Effector CD8-positive, alpha-beta T cell (primary cell): ENCODE data around the gene OPA1.

Experiments used
- DNase-seq: peaks from one replicate; lab custom pipeline; 2025; lab: John Stamatoyannopoulos, UW

OPA1 gene

DNA sequence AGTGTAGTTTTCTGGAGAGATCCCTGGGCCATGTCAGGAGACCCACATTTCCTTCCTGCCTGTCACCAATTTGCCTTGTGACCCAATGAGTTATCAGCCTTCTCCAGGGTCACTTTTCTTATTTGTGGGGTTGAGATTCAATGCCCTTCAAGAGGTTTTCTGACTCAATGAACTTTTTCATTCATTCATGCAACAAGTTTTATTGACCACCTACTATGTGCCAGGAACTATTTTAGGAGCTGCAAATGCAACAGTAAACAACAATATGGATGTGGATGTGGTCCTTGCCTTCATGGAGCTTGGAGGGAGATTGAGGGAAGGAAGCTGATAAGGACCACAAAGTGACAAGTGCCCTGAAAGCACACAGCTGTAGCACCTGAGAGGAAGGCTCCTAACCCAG, 142.8 kb downstream of the OPA1 start:
- DNase-seq: no peak

DNA sequence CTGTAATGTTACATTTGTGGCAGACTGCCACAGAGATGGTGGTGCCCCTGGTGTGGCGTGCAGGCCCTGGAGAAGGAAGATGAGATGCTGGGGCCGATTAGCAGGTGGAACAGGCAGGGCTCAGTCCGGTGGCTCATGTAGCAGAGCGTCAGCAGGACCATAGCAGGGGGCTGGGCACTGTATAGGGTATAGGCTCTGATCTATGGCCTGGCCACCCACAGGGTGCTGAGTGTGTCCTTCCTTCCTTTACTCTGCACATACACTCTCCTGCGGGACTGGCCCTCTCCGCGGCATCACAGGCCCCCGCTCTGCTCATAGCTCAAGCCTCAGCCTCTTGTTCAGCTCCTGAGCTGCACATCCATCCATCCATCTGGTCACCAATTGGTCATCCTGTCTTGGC, 143.6 kb downstream of the OPA1 start:
- DNase-seq: no peak

DNA sequence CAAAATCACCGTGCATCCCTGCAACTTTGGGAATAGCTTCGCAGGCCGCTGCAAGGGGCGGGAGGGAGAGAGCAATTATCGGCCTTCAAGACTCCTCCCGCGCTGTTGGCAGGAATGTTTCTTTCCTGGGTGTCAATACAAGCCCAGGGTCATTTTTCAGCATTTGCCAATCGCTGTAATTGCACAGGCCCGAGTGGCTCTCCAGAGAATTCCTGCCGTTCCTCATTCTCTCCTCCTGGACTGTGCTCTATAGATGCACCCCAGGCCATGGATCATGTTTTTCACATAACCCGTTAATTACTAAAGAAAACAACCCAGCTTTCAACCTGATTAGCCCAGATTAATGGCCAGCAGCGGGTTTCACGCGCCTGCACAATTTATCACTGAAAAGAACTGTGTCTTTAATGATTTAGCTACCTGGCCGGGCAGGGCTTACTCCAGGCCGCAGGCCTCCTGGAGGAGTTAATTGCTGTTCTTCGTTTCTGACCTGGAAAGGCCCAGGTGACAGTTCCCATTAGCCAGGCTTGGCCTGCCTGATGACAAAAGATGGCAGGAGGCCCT, 144.3 kb downstream of the OPA1 start:
- DNase-seq: no peak

DNA sequence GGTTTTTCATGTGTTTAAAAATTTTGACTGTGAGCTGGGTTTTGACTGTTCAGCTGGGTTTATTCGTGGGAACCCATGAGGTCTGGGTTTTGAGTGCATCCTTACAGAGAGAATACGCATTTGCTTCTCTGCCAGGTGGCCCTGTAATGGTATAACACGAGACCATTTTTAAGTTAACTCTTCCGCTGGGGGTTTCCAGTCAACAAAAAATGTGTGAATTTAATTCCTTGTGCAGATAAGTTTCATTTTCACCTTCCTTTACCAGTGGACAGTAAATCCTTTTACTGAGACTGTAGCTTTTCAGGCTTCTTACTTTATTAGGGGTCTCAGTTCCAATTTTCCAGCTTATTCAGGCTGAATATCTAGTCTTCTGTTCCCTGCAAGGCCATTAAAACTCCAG, 149.6 kb downstream of the OPA1 start:
- no peak for DNase-seq

DNA sequence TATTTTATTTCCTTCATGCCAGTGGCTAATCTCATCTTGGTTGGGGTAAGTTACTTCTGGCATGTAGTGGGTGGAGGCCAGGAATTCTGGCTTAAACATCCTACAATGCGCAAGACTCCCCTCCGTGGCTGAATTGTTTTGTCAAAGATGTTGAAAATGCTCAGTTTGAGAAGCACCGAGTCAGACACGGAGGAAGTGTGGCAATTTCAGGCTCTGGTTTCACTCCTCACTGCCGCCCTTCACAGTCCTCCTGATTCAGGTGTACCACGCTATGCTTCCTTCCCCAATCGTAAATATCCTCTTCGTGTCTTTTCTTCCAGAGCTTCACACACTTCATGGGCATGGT, 150.7 kb downstream of the OPA1 start:
- no peak for DNase-seq

DNA sequence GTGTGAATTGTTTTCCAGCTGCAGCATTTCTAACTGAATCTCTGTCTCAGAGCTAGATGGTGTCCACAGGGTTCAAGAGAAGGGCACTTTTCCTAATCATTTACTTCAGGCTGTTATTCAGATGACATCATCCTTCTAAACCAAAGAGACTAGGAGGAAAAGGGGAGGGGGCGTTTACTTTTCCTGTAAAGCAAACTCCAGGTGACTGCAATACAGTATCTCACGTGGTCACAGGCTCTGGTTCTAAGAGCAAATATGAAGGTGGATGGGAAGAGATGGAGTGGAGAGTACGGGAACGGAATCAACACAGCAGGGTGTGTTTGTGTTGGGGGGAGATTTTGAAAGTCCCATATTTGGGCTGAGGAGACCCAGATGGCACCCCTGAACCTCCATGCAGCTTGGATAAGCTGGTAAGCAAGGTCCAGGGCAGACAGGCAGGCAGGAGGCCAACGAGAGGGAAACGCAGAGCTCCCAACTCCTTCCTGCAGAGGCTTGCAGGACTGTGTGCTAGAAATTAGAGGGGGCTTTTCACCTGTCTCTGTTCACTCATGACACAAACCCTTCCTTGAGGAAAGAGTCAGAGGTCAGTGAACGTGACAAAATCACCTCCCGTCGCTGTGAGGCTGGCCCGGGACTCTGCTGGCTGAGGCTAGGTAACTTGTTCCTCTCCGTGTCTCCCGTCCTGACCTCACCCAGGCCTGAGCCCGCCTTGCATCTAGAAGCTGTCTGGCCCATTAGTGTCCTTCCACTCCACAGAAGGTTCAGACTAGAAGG, 151.2 kb downstream of the OPA1 start:
- DNase-seq: no peak

DNA sequence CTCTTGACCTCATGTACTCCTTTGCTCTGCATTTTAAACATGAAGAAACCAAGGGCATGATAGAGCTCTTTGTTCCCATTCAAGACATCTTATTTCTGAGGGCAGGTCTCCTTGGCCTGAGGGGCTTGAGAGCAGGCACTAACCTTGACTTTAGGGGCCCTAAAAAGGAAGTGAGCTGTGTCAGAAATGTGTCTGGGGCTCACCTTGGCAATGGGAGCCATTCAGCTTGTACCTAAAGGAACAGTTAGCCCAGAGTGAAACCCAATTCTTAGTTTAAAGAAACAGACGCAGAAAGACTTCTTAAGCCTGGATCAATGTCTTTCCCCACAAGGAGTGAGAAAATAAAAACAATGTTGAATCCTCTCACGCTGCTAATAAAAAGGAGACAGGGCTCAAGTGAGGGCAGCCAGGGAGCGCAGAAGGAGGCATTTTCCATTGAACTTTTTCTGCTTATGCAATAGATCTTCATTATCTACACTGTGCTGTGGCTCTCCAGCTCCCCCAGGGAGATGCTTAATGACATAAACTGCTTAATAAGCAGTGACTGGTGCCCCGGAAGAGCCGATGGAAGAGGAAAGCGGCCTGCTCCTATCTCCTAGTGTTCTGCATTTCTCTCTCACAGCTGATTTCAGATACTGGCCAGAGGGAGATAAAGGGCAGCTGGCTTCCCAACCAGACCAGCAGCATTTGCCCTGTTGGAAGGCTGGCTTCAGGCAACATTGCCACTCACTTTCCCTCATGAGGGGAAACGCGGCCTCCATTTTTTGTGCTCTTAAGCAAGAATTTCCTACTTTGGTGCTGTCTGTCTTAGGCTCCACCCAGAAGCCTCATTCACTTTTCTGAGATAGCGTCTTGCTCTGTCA, 152.0 kb downstream of the OPA1 start:
- DNase-seq: no peak

DNA sequence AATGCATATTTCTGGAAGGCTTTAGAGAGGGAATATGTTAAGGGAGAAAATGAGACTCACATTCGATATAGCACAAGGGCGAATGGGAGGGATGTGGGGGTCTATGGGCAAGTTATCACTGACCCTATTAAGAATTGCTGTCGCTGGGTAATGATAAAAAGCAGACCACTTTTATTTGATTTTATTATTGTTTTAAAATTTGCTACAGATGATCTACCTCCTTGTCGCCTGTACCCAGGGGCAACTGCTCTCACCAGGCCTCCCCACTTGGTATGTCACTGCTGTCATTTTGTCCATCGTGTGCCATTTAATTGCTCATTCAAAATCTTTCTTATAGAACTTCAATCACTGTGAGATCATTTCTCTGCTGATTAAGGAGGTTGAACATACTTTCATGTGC, 153.8 kb downstream of the OPA1 start:
- DNase-seq: no peak
